HL-60 (cell line): Measurements from ENCODE around the gene FTCDNL1.

ENCODE experiments used
- DNase-seq, 2 experiments: peaks; one replicate each; pipeline ENCODE4 v3.0.0-alpha.2; 2010 to 2020; ENCODE audit warnings: low read depth in 1 of 2, low spot score in 1 of 2
- H3K27ac ChIP-seq: fragments of 250-450 bp; sonication (Bioruptor Pico); replicated peaks from 2 replicates; pipeline ENCODE4 v1.5.1; 2020; ENCODE audit warnings: mild to moderate bottlenecking, moderate library complexity
- H3K27me3 ChIP-seq: fragments of 250-450 bp; sonication (Bioruptor Pico); 2 replicates; pipeline ENCODE4 v1.5.1; 2021; ENCODE audit warnings: mild to moderate bottlenecking, moderate library complexity; ENCODE audit not compliant: insufficient read depth, poor library complexity, severe bottlenecking
- H3K4me3 ChIP-seq: replicated peaks from 2 replicates; pipeline ENCODE4 v1.5.1; 2011; ENCODE audit warnings: mild to moderate bottlenecking, control low read depth, low read length; ENCODE audit not compliant: insufficient read depth
- GABPA ChIP-seq: IDR thresholded peaks from 2 replicates; pipeline ENCODE4 v1.6.1; 2012; ENCODE audit warnings: low read depth
- POLR2AphosphoS5 ChIP-seq: IDR thresholded peaks from 2 replicates; pipeline ENCODE4 v1.6.1; 2012; ENCODE audit warnings: low read depth
- SPI1 ChIP-seq: IDR thresholded peaks from 2 replicates; pipeline ENCODE4 v1.6.1; 2012; ENCODE audit warnings: low read depth, mild to moderate bottlenecking, borderline replicate concordance
- TF ChIP-seq, protein P1 (sequence below): IDR thresholded peaks from 2 replicates; pipeline ENCODE4 v1.6.1; 2012; ENCODE audit warnings: low read depth; ENCODE audit not compliant: insufficient replicate concordance
- TF ChIP-seq, protein P2 (sequence below): IDR thresholded peaks from one replicate; pipeline ENCODE4 v1.5.1; 2011; ENCODE audit warnings: low read length, control low read depth, inconsistent platforms; ENCODE audit not compliant: insufficient read depth

The FTCDNL1 gene

DNA sequence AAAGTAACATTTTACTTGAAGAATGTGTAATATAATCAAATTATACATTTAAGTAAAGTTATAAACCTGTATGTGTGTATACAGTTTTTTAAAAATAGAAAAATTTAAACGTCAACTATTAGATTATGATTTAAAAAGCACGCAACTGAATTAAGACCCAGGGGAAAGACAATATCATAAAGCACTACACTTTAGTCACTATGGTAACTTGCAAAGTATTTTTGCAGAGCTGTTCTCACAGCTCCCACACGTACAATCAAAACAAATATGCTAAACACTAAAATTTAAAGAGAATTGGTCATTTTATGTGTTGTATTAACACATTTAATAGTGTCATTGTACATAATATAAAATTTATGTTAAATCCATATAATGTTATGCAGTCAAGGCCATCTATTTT is 59.7 kb downstream of the FTCDNL1 start:
- TF ChIP-seq, protein P1, sequence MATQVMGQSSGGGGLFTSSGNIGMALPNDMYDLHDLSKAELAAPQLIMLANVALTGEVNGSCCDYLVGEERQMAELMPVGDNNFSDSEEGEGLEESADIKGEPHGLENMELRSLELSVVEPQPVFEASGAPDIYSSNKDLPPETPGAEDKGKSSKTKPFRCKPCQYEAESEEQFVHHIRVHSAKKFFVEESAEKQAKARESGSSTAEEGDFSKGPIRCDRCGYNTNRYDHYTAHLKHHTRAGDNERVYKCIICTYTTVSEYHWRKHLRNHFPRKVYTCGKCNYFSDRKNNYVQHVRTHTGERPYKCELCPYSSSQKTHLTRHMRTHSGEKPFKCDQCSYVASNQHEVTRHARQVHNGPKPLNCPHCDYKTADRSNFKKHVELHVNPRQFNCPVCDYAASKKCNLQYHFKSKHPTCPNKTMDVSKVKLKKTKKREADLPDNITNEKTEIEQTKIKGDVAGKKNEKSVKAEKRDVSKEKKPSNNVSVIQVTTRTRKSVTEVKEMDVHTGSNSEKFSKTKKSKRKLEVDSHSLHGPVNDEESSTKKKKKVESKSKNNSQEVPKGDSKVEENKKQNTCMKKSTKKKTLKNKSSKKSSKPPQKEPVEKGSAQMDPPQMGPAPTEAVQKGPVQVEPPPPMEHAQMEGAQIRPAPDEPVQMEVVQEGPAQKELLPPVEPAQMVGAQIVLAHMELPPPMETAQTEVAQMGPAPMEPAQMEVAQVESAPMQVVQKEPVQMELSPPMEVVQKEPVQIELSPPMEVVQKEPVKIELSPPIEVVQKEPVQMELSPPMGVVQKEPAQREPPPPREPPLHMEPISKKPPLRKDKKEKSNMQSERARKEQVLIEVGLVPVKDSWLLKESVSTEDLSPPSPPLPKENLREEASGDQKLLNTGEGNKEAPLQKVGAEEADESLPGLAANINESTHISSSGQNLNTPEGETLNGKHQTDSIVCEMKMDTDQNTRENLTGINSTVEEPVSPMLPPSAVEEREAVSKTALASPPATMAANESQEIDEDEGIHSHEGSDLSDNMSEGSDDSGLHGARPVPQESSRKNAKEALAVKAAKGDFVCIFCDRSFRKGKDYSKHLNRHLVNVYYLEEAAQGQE: no peak
- TF ChIP-seq GABPA: no peak
- Histone ChIP-seq H3K27ac (no peak overlapping the region), H3K27me3 (no peaks in the 10 kb centered on the region), H3K4me3 (no peak overlapping the region)
- no peak for DNase-seq

DNA sequence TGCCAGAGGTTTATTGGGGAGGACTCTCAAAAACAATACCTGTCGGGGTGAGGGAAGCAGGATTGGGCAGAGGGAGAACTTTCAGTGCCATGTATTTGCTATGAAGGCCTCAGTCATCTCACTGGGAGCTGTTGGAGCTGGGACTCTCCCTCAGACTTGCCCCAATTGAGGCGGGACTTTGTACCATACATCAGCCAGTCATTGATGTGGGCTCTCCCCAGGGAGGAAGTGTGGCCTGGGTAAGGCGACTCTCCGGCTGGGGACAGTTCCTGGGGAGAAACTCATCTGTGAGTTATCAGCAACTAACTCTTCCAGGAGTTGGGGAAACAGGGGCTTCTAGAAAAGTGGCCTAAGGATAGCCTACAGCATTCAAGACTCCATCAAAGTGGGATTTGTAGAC is 66.5 kb downstream of the FTCDNL1 start:
- Histone ChIP-seq H3K27ac (no peak overlapping the region), H3K4me3 (no peak overlapping the region), H3K27me3 (no peaks in the 10 kb centered on the region)
- DNase-seq: no peak
- TF ChIP-seq, protein P1: no peak
- TF ChIP-seq POLR2AphosphoS5: no peak
- no peak for TF ChIP-seq GABPA
- TF ChIP-seq, protein P2, sequence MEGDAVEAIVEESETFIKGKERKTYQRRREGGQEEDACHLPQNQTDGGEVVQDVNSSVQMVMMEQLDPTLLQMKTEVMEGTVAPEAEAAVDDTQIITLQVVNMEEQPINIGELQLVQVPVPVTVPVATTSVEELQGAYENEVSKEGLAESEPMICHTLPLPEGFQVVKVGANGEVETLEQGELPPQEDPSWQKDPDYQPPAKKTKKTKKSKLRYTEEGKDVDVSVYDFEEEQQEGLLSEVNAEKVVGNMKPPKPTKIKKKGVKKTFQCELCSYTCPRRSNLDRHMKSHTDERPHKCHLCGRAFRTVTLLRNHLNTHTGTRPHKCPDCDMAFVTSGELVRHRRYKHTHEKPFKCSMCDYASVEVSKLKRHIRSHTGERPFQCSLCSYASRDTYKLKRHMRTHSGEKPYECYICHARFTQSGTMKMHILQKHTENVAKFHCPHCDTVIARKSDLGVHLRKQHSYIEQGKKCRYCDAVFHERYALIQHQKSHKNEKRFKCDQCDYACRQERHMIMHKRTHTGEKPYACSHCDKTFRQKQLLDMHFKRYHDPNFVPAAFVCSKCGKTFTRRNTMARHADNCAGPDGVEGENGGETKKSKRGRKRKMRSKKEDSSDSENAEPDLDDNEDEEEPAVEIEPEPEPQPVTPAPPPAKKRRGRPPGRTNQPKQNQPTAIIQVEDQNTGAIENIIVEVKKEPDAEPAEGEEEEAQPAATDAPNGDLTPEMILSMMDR: no peak
- TF ChIP-seq SPI1: no peak

DNA sequence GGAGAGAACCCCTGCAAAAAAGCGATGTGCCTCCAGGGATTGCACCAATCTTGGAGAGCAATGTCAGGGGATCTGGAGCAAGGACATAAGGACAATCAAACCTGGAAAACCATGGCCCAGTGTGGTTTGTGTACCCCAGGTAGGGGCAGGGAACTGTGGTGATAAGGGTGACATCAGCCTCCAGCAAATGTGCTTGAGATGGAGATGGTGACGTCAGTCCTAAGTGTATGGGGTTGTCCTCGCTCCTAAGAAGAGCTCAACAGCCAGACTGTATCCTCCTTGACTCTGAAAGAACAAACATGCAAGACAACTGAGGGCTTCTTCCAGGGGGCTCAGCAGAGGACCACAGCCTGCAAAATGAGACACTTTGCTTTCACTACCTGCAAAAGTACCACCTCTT is 71.4 kb downstream of the FTCDNL1 start:
- no peak for TF ChIP-seq SPI1
- TF ChIP-seq POLR2AphosphoS5: no peak
- TF ChIP-seq GABPA: no peak
- TF ChIP-seq, protein P1: no peak
- TF ChIP-seq, protein P2: no peak
- Histone ChIP-seq H3K4me3 (no peak overlapping the region), H3K27me3 (no peaks in the 10 kb centered on the region), H3K27ac (no peak overlapping the region)
- no peak for DNase-seq

DNA sequence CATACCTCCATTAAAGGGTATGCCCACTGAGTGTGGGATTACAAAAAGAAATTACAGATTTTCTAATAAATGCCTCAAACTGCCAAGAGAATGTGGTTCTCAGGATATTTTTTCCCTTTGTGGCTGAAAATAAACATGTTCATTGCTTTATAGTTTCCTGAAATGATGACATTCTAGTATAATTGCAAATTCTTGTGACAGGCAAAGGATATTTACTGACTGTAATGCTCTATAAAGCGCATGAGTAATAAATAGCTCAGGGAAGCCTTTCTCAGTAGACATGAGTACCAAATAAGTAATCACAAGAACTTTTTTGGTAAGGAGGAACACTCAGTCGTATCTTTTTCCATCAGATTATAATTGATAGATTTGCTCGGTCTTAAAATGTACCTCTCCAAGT is 72.3 kb downstream of the FTCDNL1 start:
- no peak overlapping the region for H3K27ac ChIP-seq
- TF ChIP-seq, protein P2: no peak
- TF ChIP-seq SPI1 (no peak), POLR2AphosphoS5 (no peak), GABPA (no peak)
- TF ChIP-seq, protein P1: no peak
- H3K27me3 ChIP-seq: no peaks in the 10 kb centered on the region
- DNase-seq: no peak
- H3K4me3 ChIP-seq: no peak overlapping the region
